AG09309 (cell line): ENCODE results near the gene PLAGL2.

ENCODE experiments used
- DNase-seq: peaks from one replicate; pipeline ENCODE4 v3.0.0-alpha.2; 2010; ENCODE audit warnings: low read depth
- H3K4me3 ChIP-seq: 2 replicates; pipeline ENCODE4 v1.5.1; 2011; ENCODE audit warnings: mild to moderate bottlenecking, low read depth, low read length, moderate library complexity; ENCODE audit not compliant: control insufficient read depth
- TF ChIP-seq, protein P1 (sequence below): IDR thresholded peaks from 2 replicates; pipeline ENCODE4 v1.5.1; 2011; ENCODE audit warnings: mild to moderate bottlenecking, low read depth, low read length, inconsistent platforms; ENCODE audit not compliant: insufficient read depth, control insufficient read depth; ENCODE audit errors: missing control alignments

PLAGL2 gene

DNA sequence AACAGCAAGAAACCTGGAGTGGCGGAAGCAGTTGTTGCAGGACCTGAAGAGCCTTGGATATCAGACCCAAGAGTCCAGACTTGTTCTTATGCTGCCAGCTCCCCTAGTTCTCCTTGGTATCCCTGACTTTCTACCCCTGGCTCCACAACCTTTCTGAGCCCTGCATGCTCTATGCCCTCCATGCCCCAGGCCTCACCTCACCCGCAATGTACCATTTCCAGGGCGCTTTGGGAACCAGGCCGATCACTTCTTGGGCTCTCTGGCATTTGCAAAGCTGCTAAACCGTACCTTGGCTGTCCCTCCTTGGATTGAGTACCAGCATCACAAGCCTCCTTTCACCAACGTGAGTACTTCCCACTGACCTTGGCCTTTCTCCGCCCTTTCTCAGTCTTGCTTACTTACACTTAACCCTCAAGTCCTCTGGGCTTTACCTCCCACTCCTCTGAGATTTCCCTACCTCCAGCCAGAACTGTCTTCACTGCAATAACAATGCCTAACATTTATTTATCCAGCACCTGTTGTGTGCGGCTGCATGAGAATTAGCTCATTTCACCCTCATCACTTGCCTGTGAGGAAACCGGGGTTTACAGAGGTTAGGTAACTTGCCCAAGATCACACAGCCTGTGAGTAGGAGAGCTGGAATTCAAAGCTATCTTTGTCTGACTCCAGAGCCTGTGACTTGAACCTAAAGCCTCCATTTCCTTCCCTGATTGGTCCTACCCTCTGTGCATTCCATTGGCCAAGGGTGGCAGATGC lies 2.5 kb upstream of the PLAGL2 start:
- TF ChIP-seq, protein P1, sequence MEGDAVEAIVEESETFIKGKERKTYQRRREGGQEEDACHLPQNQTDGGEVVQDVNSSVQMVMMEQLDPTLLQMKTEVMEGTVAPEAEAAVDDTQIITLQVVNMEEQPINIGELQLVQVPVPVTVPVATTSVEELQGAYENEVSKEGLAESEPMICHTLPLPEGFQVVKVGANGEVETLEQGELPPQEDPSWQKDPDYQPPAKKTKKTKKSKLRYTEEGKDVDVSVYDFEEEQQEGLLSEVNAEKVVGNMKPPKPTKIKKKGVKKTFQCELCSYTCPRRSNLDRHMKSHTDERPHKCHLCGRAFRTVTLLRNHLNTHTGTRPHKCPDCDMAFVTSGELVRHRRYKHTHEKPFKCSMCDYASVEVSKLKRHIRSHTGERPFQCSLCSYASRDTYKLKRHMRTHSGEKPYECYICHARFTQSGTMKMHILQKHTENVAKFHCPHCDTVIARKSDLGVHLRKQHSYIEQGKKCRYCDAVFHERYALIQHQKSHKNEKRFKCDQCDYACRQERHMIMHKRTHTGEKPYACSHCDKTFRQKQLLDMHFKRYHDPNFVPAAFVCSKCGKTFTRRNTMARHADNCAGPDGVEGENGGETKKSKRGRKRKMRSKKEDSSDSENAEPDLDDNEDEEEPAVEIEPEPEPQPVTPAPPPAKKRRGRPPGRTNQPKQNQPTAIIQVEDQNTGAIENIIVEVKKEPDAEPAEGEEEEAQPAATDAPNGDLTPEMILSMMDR = no peak
- H3K4me3 ChIP-seq = no peak overlapping the region
- DNase-seq = no peak

DNA sequence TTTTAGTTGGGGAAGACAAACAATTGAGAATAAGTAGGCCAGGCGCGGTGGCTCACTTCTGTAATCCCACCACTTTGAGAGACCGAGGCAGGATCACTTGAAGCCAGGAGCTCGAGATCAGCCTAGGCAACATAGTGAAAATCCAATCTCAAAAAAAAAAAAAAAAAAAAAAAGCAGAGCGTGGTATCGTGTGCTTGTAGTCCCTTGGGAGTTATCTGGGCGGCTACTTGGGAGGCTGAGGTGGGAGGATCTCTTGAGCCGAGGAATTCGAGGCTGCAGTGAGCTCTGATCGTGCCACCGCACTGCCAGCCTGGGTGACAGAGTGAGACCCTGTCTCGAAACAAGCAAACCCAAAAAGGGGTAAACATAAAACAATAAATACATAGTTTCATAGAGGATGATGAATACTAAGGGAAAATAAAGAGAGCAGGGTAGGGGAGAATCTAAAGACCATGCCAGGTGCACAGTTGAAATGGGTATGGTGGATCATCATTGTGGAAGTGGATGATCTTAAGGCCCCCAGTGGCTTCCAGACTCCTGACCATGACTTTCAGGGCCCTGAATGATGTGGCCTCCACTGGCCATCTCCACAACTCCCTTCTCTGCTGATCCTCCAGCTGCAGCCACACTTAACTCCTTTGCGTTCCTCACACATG lies 1.1 kb upstream of the PLAGL2 start:
- H3K4me3 ChIP-seq = peak overlapping the region; percentile 70
- DNase-seq = no peak
- TF ChIP-seq, protein P1 = no peak

DNA sequence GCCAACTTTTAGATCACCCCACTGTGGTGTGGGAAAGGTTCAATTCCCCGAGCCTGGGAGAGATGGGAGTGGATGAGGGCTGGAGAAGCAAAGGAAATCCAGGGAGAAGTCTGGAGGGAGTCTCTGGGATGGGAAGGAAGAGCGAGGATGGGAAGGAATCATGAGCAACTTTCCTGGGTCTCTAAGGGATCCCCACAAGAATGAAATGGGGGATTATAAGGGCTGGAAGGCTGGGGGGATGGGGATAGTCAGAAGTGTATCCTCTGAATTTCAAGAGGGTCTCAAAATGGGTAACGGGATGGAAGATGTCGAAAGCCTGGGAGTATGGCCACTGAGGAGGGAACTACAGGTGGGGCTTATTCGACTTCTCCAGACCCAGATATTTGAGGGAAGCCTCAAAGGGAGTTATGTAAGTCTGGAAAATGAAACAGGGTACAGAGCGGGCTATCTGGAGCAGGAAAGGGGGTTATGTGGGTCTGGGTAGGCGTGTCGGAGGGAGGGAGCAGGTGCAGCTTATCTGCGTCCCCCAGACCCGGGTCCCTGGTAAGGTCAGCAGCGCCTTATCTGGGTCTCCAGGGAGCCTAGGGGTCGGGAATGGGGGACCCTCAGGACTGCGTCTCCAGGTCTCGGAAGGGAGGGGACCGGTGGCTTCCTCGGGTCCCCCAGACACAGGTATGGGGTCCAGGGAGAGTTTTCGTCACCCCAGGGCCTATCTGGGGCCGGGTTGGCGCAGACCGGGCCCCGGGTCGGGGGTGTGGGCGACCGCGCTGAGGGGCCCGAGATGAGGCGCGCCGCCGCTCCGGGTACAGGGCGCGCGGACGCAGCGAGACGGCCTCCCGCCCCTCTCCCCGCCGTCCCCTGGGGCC lies 550 bp downstream of the PLAGL2 start:
- DNase-seq = no peak
- peak overlapping the region; percentile 84 for H3K4me3 ChIP-seq

DNA sequence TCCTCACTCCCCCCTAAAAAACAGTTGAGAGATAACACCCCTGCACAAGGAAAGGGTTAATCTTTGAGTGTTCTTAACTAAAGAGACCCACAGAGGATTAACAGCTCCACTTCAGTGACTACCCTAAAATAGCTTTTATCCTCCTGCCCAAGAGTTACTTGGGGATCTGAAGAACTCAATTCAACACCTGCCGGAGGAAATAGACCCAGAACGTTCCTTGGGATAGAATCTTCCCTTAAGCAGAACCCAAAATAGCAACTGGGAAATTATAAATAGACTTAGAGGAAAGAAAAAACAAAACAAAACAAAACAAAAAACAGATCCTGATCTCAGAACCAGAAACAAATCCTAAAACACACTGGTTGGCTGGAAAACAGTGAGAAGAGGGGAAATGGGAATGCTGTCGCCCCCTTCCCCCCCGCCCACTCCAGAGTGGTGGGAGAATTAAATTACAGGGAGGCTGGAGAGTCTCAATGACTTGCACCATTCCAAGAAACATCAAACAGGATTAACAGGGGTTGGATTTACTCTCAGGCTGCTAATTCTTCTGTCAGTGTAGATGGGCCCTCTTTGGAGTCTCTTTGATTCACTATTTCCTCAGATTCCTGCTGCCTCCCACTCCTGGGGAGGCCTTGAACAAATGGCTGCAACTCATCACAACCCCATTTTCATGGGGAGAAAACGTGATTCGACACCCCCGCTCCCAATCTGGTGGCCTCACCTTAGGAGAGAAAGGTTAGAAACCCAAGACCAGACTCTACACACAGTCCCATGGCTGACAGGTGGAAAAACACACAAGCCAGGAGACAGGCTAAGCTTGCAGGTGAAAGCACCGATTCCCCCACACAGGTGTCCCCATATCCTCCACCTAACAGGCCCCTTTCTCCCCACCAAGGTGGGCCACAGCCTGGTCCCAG lies 1.4 kb downstream of the PLAGL2 start:
- peak overlapping the region; percentile 84 for H3K4me3 ChIP-seq
- no peak for DNase-seq
- TF ChIP-seq, protein P1 = no peak

More for the DNA sequence above, 550 bp downstream of the PLAGL2 start:
- TF ChIP-seq, protein P1 = no peak

DNA sequence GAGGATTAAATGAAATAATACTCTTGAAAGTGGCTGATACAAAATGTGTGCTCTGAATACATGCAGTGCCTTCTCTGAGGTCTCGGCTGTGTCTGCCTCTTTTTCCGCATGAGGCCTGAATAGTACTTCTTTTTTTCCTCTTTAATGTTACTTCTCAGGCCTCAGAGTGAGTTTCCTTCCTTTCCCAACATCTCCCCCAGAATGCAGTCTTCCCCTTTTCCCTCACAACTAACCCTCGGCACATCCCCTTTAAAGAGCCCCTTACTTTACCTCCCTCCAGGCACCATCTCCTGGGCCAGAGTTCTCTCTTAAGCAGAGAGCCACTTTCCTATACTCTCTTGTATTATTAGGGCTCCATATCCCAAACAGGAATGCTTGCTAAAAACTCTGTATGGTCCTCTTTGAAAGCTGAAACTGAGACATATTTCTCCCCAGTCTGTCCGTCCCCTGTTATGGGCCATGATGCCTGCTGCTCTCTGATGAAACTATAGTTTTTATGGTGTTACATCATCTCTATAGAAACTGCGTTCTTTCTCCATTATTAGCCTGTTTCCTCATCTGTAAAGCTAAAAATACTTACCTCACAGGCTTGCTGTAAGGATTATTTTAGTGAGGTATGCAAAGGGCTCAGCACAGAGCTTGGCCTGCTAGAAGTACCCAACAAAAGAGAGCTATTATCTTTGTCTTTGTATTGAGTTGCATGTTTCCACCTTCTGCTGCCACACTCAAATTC lies 2.3 kb downstream of the PLAGL2 start:
- TF ChIP-seq, protein P1 = no peak
- no peak overlapping the region for H3K4me3 ChIP-seq
- DNase-seq = no peak
